ENCODE measurements around the gene SUN1. TPM values are rescaled to one million over a fixed set of nuclear protein-coding genes. Genes with fewer than 3 reads are reported as not detected.

Gene SUN1
- total and polyA plus RNA-seq, 2 experiments from 2014 or later: 72.3 to 109 TPM

DNA sequence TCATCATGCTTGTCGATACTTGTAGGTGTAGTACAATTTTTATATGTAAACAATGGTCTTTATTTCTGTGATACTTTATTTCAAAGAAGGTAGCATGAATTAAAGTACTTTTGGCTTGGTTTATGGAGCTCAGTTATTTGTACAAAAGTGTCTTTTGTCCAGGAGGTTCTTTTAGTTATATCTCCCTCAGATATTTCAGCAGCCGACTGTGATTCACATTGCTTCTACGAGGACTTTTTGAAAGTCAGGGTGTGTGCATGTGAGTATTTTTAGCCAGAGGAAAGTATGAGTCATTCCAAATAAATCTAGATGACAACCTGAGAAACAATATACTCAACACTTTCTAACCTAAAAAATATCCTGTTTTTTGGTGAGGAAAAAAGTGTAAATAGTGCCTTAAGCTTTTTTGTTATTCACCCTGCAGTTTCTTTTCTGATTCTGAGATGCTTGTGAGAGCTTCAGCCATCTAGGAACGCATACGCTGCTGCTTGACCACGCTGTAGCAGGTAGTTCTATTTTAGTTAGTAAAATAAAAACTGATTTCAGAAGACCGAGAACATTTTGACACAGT, 595 bp upstream of the SUN1 start:
- peak overlapping the region; percentile 65 for H3K4me2 ChIP-seq
- no peaks in the 10 kb centered on the region for H3K36me3 ChIP-seq (replicated peaks; ENCODE audit: insufficient read depth, low read depth)
- H3K9me2 ChIP-seq (replicated peaks; ENCODE audit: insufficient read depth): no peaks in the 10 kb centered on the region
- peaks cover 23% of the 10 kb centered on the region for H3K4me1 ChIP-seq (ENCODE audit: insufficient read depth)
- peaks cover 20% of the 10 kb centered on the region for H4K20me1 ChIP-seq (ENCODE audit: insufficient read depth, poor library complexity, severe bottlenecking)
- H3K27ac ChIP-seq: peak overlapping the region; percentile 95
- no peaks in the 10 kb centered on the region for H3K9me3 ChIP-seq (ENCODE audit: low read depth)
- H3K4me3 ChIP-seq: no peak overlapping the region
- H3K79me2 ChIP-seq: peaks cover 89% of the 10 kb centered on the region
- H3K27me3 ChIP-seq: no peaks in the 10 kb centered on the region
- WGBS (ENCODE audit: low lambda C conversion rate, missing lambda C conversion rate): 47% methylated on average over 7 of the region's 7 CpGs
- H2AFZ ChIP-seq: no peak overlapping the region
- TF ChIP-seq EZH2phosphoT487 (IDR thresholded peaks at IDR 0.05; ENCODE audit: low read depth, severe bottlenecking, unreplicated experiment): no peak
- no peak for TF ChIP-seq EZH2 (IDR thresholded peaks at IDR 0.05; ENCODE audit: borderline replicate concordance)
- TF ChIP-seq, protein P1, sequence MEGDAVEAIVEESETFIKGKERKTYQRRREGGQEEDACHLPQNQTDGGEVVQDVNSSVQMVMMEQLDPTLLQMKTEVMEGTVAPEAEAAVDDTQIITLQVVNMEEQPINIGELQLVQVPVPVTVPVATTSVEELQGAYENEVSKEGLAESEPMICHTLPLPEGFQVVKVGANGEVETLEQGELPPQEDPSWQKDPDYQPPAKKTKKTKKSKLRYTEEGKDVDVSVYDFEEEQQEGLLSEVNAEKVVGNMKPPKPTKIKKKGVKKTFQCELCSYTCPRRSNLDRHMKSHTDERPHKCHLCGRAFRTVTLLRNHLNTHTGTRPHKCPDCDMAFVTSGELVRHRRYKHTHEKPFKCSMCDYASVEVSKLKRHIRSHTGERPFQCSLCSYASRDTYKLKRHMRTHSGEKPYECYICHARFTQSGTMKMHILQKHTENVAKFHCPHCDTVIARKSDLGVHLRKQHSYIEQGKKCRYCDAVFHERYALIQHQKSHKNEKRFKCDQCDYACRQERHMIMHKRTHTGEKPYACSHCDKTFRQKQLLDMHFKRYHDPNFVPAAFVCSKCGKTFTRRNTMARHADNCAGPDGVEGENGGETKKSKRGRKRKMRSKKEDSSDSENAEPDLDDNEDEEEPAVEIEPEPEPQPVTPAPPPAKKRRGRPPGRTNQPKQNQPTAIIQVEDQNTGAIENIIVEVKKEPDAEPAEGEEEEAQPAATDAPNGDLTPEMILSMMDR (IDR thresholded peaks at IDR 0.05; ENCODE audit: poor library complexity): no peak
- DNase-seq (ENCODE audit: low spot score): peak; percentile 77

GRCh38 chr7:832968-833424, 720 bp downstream of the SUN1 start:
- TF ChIP-seq EZH2 (IDR thresholded peaks at IDR 0.05; ENCODE audit: borderline replicate concordance) (no peak), EZH2phosphoT487 (IDR thresholded peaks at IDR 0.05; ENCODE audit: low read depth, severe bottlenecking, unreplicated experiment) (no peak)
- TF ChIP-seq, protein P1 (IDR thresholded peaks at IDR 0.05; ENCODE audit: poor library complexity): no peak
- Histone ChIP-seq H3K4me1 (ENCODE audit: insufficient read depth) (peaks cover 23% of the 10 kb centered on the region), H3K4me2 (no peak overlapping the region), H4K20me1 (ENCODE audit: insufficient read depth, poor library complexity, severe bottlenecking) (peaks cover 25% of the 10 kb centered on the region), H3K27ac (peak overlapping the region; percentile 95), H2AFZ (no peak overlapping the region), H3K36me3 (replicated peaks; ENCODE audit: insufficient read depth, low read depth) (no peaks in the 10 kb centered on the region), H3K4me3 (no peak overlapping the region), H3K9me2 (replicated peaks; ENCODE audit: insufficient read depth) (no peaks in the 10 kb centered on the region), H3K27me3 (no peaks in the 10 kb centered on the region), H3K9me3 (ENCODE audit: low read depth) (no peaks in the 10 kb centered on the region), H3K79me2 (peaks cover 89% of the 10 kb centered on the region)
- DNase-seq (ENCODE audit: low spot score): no peak
- 90% methylated on average over 15 of the region's 15 CpGs for WGBS (ENCODE audit: low lambda C conversion rate, missing lambda C conversion rate)

DNA sequence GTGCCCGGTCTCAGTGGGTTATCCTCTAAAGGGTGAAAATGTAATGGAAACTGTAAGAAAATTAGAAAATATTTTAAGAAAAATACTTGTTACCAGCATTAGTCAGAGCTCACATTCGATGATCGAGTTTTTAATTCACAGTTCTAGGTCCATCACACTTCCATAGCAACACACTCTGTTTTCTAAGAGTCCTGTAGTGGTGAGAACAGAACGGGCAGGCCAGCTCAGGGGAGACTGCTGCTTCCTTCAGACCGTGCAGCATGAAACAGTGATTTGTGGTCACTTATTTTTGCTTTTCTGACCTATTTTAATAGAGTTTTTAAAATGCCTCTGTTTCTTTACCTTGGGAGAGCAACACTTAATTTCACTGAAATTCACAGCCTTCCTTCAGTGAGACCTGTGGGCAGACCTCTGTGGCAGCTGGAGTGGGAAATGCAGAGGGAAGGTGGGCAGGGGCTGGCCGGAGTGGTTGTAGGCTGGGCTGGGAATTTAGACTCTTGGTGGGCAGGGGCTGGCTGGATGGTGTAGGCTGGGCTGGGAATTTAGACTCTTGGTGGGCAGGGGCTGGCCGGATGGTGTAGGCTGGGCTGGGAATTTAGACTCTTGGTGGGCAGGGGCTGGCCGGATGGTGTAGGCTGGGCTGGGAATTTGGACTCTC, 1.5 kb downstream of the SUN1 start:
- peaks cover 28% of the 10 kb centered on the region for H4K20me1 ChIP-seq (ENCODE audit: insufficient read depth, poor library complexity, severe bottlenecking)
- no peaks in the 10 kb centered on the region for H3K27me3 ChIP-seq
- H3K4me1 ChIP-seq (ENCODE audit: insufficient read depth): peaks cover 23% of the 10 kb centered on the region
- peaks cover 84% of the 10 kb centered on the region for H3K79me2 ChIP-seq
- DNase-seq (ENCODE audit: low spot score): no peak
- H3K4me3 ChIP-seq: no peak overlapping the region
- H3K9me2 ChIP-seq (replicated peaks; ENCODE audit: insufficient read depth): no peaks in the 10 kb centered on the region
- H3K9me3 ChIP-seq (ENCODE audit: low read depth): no peaks in the 10 kb centered on the region
- H2AFZ ChIP-seq: no peak overlapping the region
- peak overlapping the region; percentile 95 for H3K27ac ChIP-seq
- no peak overlapping the region for H3K4me2 ChIP-seq
- TF ChIP-seq EZH2 (IDR thresholded peaks at IDR 0.05; ENCODE audit: borderline replicate concordance) (no peak), EZH2phosphoT487 (IDR thresholded peaks at IDR 0.05; ENCODE audit: low read depth, severe bottlenecking, unreplicated experiment) (no peak)
- TF ChIP-seq, protein P1 (IDR thresholded peaks at IDR 0.05; ENCODE audit: poor library complexity): no peak
- WGBS (ENCODE audit: low lambda C conversion rate, missing lambda C conversion rate): 99% methylated on average over 8 of the region's 8 CpGs
- H3K36me3 ChIP-seq (replicated peaks; ENCODE audit: insufficient read depth, low read depth): no peaks in the 10 kb centered on the region
